HepG2 (cell line): ENCODE measurements around the gene EI24. TPM values are rescaled to one million over a fixed set of nuclear protein-coding genes. Genes with fewer than 3 reads are reported as not detected.
A peak's percentile ranks its signal among the peaks of the same experiment; 100 is the strongest.

Source experiments
- AGO2 ChIP-seq: fragments of 200-400 bp; formaldehyde crosslinking; optimal IDR thresholded peaks from 2 replicates; pipeline ENCODE3; 2017; ENCODE audit warnings: mild to moderate bottlenecking, low read depth, low read length, moderate library complexity
- ATF3 ChIP-seq: sonication (generic); formaldehyde crosslinking; IDR thresholded peaks from 2 replicates; pipeline ENCODE4 v1.4.0; 2020; ENCODE audit warnings: missing genetic modification reagents
- DNMT3B ChIP-seq: conservative IDR thresholded peaks from 2 replicates; pipeline ENCODE4 v1.6.1; 2016; ENCODE audit warnings: missing biosample characterization, control low read depth
- GABPB1 ChIP-seq: IDR thresholded peaks from 2 replicates; pipeline ENCODE4 v1.6.1; 2016; ENCODE audit warnings: mild to moderate bottlenecking, missing genetic modification reagents, moderate library complexity, missing compliant biosample characterization
- HES4 ChIP-seq: sonication (generic); formaldehyde crosslinking; IDR thresholded peaks from 2 replicates; pipeline ENCODE4 v1.9.0; 2021; ENCODE audit warnings: mild to moderate bottlenecking, missing genetic modification reagents, borderline replicate concordance
- HOXA9 ChIP-seq: sonication (generic); formaldehyde crosslinking; IDR thresholded peaks from 2 replicates; pipeline ENCODE4 v1.8.1; 2022; ENCODE audit warnings: missing genetic modification reagents, mild to moderate bottlenecking, moderate library complexity, borderline replicate concordance
- MBNL3 ChIP-seq: fragments of 250-450 bp; sonication (Bioruptor Pico); conservative IDR thresholded peaks from 2 replicates; pipeline ENCODE4 v1.8.0; 2022; ENCODE audit warnings: mild to moderate bottlenecking, inconsistent platforms
- SKI ChIP-seq: fragments of 450-650 bp; IDR thresholded peaks from one replicate; pipeline ENCODE4 v1.6.1; 2018; ENCODE audit warnings: mild to moderate bottlenecking; ENCODE audit not compliant: partially characterized antibody
- ZBTB20 ChIP-seq: sonication (generic); formaldehyde crosslinking; IDR thresholded peaks from 2 replicates; pipeline ENCODE4 v1.8.1; 2023; ENCODE audit warnings: missing genetic modification reagents, low read depth, mild to moderate bottlenecking, borderline replicate concordance
- ZFP82 ChIP-seq: sonication (generic); formaldehyde crosslinking; IDR thresholded peaks from 2 replicates; pipeline ENCODE4 v1.5.1; 2020; ENCODE audit warnings: mild to moderate bottlenecking, missing genetic modification reagents, borderline replicate concordance
- ZFP90 ChIP-seq: sonication (generic); formaldehyde crosslinking; IDR thresholded peaks from 2 replicates; pipeline ENCODE4 v1.8.0; 2022; ENCODE audit warnings: missing genetic modification reagents, mild to moderate bottlenecking, inconsistent platforms, borderline replicate concordance
- ZHX1 ChIP-seq: sonication (generic); formaldehyde crosslinking; IDR thresholded peaks from 2 replicates; pipeline ENCODE4 v1.8.1; 2022; ENCODE audit warnings: low read depth, mild to moderate bottlenecking, missing genetic modification reagents
- ZNF101 ChIP-seq: sonication (generic); formaldehyde crosslinking; IDR thresholded peaks from 2 replicates; pipeline ENCODE4 v1.4.0; 2020; ENCODE audit warnings: mild to moderate bottlenecking, low read depth, missing genetic modification reagents, borderline replicate concordance
- ZNF331 ChIP-seq: sonication (generic); formaldehyde crosslinking; IDR thresholded peaks from 2 replicates; pipeline ENCODE4 v1.4.0; 2020; ENCODE audit warnings: missing genetic modification reagents
- ZNF562 ChIP-seq: sonication (generic); formaldehyde crosslinking; IDR thresholded peaks from 2 replicates; pipeline ENCODE4 v1.8.0; 2022; ENCODE audit warnings: missing genetic modification reagents, borderline replicate concordance
- ZNF577 ChIP-seq: sonication (generic); formaldehyde crosslinking; IDR thresholded peaks from 2 replicates; pipeline ENCODE4 v1.4.0; 2020; ENCODE audit warnings: mild to moderate bottlenecking, low read depth, missing genetic modification reagents, borderline replicate concordance
- ZNF713 ChIP-seq: sonication (generic); formaldehyde crosslinking; IDR thresholded peaks from 2 replicates; pipeline ENCODE4 v1.4.0; 2020; ENCODE audit warnings: mild to moderate bottlenecking, missing genetic modification reagents
- ZUFSP ChIP-seq: sonication (generic); formaldehyde crosslinking; IDR thresholded peaks from 2 replicates; pipeline ENCODE4 v1.9.0; 2021; ENCODE audit warnings: missing genetic modification reagents, mild to moderate bottlenecking, borderline replicate concordance
- polyA plus RNA-seq, 8 experiments: library from polyadenylated mRNA; depleted of rRNA in 3 of 8; stranded (reverse) in 7 of 8; unstranded in 1 of 8; fragments of >200 nt; fragmentation: Illumina TruSeq in 4 of 8; extraction: Trizol in 4 of 8; gene quantifications; 2 replicates each; pipeline versions ENCODE4 v1.2.1 to v1.2.3, GENCODE V29; 2011 to 2016; ENCODE audit warnings: low read depth in 4 of 8, missing spikeins in 1 of 8, mixed read lengths in 1 of 8; ENCODE audit not compliant: insufficient read depth in 1 of 8
- total RNA-seq, 5 experiments: library from RNA; depleted of rRNA; stranded (reverse); fragments of >200 nt; fragmentation: Illumina TruSeq; extraction: Trizol; gene quantifications; 2 replicates each; pipeline ENCODE4 v1.2.3, GENCODE V29; 2016; ENCODE audit warnings: low read depth in 1 of 5
- TF ChIP-seq, protein P1 (sequence below): sonication (generic); formaldehyde crosslinking; IDR thresholded peaks from 2 replicates; pipeline ENCODE4 v1.4.0; 2020; ENCODE audit warnings: missing genetic modification reagents

The EI24 gene
- total and polyA plus RNA-seq, 2 of the 13 experiments (the other 11 are each of a cell fraction or from before 2014, with no cell fraction given) = 84.7 to 126 TPM

DNA sequence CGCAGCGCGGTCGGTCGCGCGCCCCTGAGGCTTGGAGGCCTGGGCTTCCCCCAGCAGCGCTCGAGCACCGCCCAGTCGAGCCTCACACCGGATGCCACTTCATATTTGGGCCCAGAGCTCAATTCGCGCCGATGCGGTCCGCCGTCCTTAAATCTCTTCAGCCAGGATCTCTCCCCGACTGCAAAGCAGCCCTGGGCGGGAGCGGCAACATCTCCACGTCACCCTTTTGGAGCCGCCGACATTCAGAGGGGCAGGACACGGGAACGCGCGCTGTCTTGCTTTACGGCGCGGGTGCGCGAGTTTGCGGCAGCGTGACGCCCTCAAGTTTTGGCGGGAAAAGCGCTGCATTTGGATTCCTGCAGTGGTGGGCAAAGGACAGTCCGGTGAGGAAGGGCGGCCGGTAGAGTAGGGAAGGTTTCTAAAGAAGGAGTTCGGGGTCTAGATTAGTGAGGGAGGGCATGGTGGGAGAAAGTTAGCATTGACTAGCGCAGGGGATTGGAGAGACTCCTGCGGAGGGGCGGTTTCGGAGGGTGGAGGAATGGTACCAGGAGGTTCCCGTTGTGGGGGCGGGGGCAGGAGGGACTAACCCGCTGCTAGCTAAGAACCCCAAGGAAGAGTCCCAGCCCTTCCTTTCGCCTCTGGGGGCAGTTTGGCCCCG is 56.5 kb downstream of the EI24 start (continued):
- TF ChIP-seq ZFP90 (CRISPR knock-in tag) (peak; percentile 87), ZFP82 (no peak; the same call in 1 of the 2 replicates), MBNL3 (CRISPR knock-in tag) (no peak), ZNF101 (CRISPR knock-in tag) (no peak; the same call in 1 of the 2 replicates), SKI (no peak), ZUFSP (CRISPR knock-in tag) (no peak), ZNF713 (CRISPR knock-in tag) (peak; percentile 77; the same call in 1 of the 2 replicates), ZBTB20 (CRISPR knock-in tag) (peak; percentile 56), ZNF577 (CRISPR knock-in tag) (no peak), ZNF331 (CRISPR knock-in tag) (peak; percentile 80), AGO2 (peak; percentile 99), GABPB1 (CRISPR knock-in tag) (peak; percentile 87), HES4 (CRISPR knock-in tag) (peak; percentile 95; the same call in 1 of the 2 replicates), DNMT3B (CRISPR knock-in tag) (peak; percentile 46; the same call in 1 of the 2 replicates), ATF3 (CRISPR knock-in tag) (no peak; the same call in 1 of the 2 replicates), HOXA9 (CRISPR knock-in tag) (peak; percentile 95), ZHX1 (CRISPR knock-in tag) (peak; percentile 69; the same call in 1 of the 2 replicates), ZNF562 (CRISPR knock-in tag) (peak; percentile 82; the same call in 1 of the 2 replicates)
- TF ChIP-seq, protein P1, sequence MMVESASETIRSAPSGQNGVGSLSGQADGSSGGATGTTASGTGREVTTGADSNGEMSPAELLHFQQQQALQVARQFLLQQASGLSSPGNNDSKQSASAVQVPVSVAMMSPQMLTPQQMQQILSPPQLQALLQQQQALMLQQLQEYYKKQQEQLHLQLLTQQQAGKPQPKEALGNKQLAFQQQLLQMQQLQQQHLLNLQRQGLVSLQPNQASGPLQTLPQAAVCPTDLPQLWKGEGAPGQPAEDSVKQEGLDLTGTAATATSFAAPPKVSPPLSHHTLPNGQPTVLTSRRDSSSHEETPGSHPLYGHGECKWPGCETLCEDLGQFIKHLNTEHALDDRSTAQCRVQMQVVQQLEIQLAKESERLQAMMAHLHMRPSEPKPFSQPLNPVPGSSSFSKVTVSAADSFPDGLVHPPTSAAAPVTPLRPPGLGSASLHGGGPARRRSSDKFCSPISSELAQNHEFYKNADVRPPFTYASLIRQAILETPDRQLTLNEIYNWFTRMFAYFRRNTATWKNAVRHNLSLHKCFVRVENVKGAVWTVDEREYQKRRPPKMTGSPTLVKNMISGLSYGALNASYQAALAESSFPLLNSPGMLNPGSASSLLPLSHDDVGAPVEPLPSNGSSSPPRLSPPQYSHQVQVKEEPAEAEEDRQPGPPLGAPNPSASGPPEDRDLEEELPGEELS (CRISPR knock-in tag) = peak; percentile 52; the same call in 1 of the 2 replicates
